CD1c-positive myeloid dendritic cell (primary cell): ENCODE measurements around the gene EGFLAM.

ENCODE experiments used
- DNase-seq: peaks from one replicate; pipeline ENCODE4 v3.0.0-alpha.2; 2016; ENCODE audit errors: extremely low spot score

Gene EGFLAM

DNA sequence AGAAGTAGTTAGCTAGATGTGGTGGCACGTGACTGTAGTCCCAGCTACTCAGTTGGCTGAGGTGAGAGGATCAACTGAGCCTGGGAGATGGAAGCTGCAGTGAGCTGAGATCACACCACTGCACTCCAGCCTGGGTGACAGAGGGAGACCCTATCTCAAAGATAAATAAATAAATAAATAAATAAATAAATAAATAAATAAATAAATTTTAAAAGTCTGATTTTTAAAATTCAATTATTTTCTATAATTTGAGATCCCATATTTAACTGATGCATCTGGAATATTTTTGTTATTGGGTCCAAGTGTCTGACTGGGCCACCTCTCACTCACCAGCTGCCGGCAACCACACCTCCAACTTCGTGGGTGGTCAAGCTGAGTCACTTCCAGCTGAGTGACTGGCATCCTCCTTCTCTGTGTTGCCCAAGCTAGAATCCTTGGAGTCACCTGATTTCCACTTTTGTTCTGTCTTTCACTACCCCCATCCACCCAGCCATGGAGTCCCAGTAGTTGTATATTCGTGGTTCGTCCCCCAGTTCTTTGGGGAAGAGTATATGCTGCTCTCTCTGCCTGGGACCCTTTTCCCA lies 70.9 kb downstream of the EGFLAM start:
- no peak for DNase-seq

- DNase-seq: no peak
Observed at GRCh38 chr5:38330207-38330606, 71.8 kb downstream of the EGFLAM start.

GRCh38 chr5:38331831-38332230 lies 73.5 kb downstream of the EGFLAM start:
- no peak for DNase-seq

DNA sequence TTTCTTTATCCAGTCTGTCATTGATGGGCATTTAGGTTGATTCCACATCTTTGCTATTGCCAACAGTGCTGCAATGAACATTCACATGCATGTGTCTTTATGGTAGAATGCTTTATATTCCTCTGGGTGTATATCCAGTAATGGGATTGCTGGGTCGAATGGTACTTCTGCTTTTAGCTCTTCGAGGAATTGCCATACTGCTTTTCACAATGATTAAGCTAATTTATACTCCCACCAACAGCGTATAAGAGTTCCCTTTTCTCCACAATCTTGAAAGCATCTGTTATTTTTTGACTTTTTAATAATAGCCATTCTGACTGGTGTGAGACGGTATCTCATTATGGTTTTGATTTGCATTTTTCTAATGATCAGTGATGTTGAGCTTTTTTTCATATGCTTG lies 74.8 kb downstream of the EGFLAM start:
- peak; percentile 9 for DNase-seq

DNA sequence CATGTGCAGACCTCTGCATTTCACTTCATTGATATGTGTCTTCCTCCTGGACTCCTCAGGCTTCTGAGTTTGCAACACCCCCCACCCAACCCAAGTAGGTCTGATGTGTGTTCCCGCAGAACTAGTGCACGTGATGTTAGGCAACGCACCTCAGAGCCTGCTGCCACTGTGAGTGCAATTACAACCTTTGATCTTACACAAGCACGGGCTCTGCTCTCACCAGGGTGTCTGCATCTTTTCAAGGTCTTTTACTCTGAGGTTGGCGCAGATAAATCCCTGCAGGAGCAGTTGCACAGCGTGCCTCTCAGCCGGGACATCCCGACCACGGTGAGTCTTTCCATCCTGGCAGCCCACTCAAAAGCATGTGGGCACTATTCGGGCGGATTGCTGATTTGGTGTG lies 80.1 kb downstream of the EGFLAM start:
- no peak for DNase-seq

GRCh38 chr5:38339446-38339845 lies 81.1 kb downstream of the EGFLAM start:
- no peak for DNase-seq

- DNase-seq: no peak
Observed at GRCh38 chr5:38341056-38341455, 82.7 kb downstream of the EGFLAM start.

DNA sequence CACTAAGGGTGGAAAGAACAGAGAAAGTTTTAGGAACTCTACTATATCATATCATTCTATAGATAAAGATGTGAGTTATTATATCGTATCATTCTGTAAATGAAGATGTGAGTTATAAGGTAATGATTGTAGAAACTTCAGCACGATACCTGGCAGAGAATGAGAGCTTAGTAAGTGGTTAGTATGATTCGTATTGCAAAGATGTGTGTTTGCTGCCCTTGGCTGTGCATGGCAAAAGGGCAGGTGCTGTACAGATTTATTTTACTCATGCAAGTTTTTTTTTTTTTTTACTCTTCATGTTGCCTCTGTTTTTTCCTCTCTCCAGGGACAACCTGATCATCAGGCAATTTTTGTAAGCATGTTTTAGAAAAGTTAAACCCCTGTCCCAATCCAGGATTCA lies 83.3 kb downstream of the EGFLAM start:
- no peak for DNase-seq

- DNase-seq: no peak
Observed at GRCh38 chr5:38342261-38342660, 83.9 kb downstream of the EGFLAM start.

- no peak for DNase-seq
Observed at GRCh38 chr5:38344891-38345290, 86.5 kb downstream of the EGFLAM start.

DNA sequence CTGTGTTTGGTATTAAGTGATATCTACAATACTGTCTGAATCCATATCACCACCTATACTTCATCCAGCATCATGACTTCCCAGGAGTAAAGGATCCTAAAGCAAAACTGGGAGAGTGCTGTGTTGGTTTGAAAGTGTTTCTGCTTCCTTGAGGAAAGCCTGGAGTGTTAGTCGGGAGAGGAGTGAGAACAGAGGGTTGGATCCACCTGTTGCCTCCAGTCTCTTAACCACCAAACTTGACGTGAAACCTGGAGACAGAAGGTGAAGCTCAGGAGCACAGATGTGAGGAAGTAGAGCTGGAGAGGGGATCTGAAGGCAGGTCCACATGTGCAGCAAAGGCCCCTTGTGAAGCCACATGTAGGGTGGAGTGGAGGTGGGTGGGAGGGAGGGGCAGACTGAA lies 88.2 kb downstream of the EGFLAM start:
- DNase-seq: no peak

DNA sequence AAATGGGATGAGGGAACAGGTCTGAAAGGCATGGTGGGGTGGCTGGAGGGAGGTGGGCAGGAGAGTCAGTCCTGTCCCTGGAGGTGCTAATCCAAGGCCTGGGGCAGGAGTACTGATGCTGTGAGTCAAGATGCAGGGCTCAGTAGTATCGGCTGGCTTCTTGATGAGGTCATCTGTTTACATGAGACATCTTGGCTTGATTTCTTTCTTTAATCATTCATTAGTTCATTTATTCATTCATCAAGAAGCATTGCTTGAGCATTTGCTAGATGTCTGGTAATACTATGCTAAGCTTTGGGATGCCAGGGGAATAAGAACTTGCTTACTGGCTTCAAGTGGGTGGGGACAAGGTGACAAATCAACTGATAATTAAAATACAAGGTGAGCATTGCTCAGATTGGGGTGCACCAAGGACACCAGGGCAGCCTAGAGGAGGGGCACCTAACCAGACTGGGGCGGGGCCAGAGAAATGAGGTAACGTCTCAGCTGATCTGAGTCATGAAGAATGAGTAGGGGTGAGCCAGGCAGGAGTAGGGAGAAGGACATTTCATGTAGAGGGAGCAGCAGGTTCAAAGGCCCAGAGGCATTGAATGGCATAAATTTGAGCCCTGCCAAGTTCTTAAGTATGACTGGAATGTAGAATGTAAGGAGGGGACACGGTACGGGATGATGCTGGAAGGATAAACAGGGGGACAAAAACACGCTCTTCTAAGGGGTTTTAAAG lies 88.8 kb downstream of the EGFLAM start:
- DNase-seq: no peak

GRCh38 chr5:38347896-38348295 lies 89.5 kb downstream of the EGFLAM start:
- no peak for DNase-seq

DNA sequence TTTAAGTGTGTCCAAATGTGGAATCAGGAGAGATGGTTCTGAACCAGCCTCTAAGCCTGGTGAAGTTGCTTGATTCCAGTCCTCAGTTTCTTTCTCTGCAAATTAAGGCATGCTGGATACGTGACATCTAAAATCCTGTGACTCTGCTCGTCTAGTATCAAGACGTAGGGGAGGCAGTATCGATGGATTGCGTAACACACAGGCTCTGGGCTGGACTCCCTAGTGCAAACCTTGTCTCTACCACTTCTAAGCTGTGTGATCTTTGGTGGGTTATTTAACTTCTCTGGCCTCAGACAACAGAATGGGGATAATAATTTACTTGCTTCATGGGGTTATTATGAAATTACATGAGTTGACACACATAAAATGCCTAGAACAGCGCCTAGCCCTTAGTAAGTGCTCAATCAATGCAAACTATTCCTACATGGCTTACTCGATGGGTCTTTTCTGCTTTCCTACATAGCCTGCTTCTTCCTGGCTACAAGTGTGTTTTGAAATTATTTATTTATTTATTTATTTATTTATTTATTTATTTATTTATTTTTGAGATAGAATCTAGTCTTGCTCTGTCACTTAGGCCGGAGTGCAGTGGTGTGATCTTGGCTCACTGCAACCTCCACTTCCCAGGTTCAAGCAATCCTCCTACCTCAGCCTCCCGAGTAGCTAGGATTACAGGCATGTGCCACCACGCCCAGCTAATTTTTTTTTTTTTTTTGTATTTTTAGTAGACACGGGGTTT lies 102.1 kb downstream of the EGFLAM start:
- DNase-seq: no peak

- no peak for DNase-seq
Observed at GRCh38 chr5:38362713-38363112, 104.4 kb downstream of the EGFLAM start.

DNA sequence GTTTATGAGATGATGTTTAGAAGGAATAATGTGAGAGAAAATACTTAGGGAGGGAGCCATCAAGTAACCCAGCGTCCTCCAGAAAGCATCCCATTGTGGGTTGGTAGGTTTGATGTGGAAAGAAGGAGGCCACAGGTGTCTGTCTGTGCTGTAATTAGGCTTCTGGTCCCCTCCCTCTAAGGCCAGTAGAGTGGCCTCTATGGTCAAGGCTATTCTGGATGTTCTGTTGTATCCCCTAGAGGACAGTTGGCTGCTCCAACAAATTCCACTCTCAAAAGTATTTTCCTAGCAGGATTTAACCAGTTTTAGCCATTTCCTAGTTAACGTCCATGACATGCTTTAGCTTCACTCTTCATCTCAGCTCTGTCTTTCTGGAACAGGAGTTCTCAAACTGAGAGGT lies 106.5 kb downstream of the EGFLAM start:
- DNase-seq: no peak

- DNase-seq: no peak
Observed at GRCh38 chr5:38367410-38367809, 109.1 kb downstream of the EGFLAM start.

GRCh38 chr5:38367966-38368365 lies 109.6 kb downstream of the EGFLAM start:
- DNase-seq: no peak

- DNase-seq: no peak
Observed at GRCh38 chr5:38369692-38370091, 111.3 kb downstream of the EGFLAM start.

DNA sequence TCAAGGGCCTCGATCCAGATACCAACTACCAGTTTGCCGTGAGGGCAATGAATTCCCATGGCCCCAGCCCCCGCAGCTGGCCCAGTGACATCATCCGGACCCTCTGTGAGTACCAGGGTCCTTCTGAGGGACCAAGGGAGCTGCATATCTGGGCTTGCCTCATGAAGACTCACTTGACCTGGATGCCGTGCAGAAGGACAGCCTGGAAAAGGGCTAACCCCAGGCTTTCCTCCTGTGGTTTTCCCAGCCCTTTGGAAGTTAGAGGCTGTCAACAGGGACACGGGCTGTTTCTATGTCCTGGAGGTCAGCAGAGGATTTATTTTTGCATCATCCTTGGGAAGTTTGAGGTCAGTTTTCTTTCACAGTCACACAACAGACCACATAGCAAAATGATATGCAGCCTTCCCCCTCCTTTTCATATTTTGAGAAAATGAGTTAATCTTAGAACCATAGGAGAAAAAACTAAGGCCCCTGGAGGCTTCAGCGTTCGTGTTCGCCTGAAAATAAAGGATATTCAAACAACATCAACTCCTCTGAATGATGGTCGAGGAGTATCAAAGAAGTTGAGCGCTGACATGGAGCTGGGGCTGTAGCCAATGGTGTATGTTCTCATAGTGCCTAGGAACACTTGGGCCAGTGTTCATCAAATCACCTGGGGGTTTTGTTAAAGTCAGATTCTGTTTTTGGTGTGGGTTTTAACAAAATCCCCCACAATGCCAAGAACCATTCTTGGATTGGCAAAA lies 112.2 kb downstream of the EGFLAM start:
- no peak for DNase-seq

DNA sequence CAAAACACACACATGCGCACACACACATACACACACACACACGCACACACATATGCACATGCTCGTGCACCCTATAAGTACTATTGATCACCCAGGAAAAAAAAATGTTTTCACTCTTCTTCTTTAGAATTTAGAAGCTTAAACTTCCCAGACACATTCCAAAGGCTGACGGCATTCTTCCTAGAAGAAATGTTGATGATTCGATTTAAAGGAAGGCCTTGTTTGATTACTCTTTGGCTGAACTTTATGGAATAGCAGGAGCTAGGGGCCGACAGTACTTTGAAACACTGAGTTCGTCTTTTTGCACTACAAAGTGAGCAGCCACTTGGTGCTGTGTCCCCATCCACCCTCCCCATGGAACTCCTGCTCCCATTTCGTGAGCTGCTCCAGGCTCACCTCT lies 113.2 kb downstream of the EGFLAM start:
- DNase-seq: no peak

DNA sequence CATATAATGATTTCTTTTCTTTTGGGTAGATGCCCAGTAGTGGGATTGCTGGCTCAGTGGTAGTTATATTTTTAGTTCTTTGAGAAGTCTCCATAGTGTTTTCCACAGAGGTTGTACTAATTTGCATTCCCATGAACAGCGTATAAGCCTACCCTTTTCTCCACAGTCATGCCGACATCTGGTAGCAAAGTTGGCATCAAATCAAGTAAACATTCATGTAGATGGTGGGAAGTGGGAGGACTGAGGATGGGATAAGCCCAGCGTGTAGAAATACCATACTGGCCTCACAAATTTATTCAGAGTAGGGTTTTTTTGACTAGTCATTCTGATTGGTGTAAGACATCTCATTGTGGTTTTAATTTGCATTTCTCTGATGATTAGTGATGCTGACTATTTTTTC lies 115.4 kb downstream of the EGFLAM start:
- DNase-seq: no peak
